GM21515 (cell line): ENCODE results near the gene MRPS7.
"Not testable (repeated sequence)": the region's sequence is repeated elsewhere in the genome, so short reads cannot be mapped to it uniquely, and the experiment has no call there.

ENCODE experiments used
- ATAC-seq: cut with Tn5 transposase; IDR thresholded peaks from one replicate; pipeline ENCODE4 v1.9.1; 2021; ENCODE audit not compliant: unreplicated experiment

Gene MRPS7

DNA sequence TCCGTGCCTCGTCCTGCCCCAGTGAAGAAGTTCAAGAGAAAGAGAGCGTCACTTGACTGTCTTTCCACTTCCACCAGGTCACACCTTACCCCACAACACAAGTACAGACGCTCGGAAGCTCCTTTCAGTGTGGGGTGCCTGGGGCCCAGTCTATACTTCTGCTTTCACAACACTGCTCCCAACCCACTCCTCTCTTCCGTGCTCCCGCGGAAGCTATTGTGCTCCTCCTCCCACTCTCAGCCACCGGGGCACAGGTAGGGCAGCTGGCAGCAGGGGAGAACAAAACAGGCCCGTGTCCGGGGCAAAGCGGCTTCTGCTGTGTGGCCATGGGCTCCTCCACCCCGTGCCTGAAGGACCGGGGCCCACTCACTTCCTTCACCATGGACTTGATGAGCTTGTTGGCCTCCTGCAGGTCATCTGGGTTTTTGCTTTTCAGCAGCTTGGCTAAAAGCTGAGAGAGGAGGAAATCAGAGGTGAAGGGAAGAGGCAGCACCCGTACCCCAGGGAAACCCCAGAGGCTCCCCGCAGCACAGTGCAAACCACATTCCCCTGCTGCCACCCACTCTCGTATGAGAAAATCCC lies 19.1 kb upstream of the MRPS7 start:
- no peak for ATAC-seq

DNA sequence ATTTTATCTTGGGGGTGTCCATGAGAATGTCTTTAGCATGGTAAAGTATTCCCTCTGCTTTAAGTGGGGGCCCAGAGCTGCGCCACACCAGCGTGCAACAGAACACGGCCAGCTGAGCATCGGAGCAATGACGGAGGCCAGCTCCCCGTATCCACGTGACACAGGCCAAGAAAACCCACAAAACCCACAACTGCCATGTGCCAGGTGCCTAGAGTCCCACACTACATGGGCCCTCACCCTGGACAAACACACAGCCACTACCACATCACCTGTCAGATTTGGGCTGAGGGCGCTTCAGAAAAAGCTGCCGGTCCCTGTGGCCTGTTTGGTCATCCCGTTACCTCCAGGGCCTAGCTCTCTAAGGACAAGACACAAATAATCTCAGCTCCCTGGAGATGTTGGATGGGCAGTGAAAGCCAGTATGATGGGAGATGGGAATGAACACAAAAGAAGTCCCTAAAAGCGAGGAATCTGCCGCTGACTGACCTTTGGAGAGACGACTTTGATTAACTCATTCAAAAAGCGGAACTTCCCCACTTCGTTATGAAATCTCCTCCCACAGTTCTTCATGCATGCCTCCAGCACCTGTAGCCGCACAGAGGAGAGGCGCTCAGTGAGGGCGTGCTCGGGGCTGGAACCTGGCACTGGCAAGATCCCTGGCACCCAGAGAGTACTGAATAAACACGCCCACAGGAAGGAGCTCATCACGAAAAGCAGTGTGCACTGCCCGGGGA lies 17.4 kb upstream of the MRPS7 start:
- no peak for ATAC-seq

DNA sequence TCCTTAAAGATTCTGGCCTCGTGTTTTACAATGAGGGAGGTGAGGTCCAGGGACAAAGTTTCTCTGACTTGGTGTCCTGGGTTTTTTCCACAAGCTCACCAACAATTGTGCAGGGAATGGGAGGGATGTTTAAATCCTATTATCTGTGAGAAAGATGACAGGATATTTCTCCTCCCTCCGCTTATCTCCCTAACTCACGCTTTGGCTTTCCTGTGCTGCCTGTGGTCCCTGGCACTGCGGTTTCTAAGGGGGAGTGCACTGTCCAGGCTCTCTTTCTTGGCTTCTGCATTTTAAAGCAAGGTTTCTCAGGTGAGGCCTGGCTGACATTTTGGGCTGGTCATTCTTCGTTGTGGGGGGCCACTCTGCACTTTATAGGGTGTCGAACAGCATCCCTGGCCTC lies 16.7 kb upstream of the MRPS7 start:
- no peak for ATAC-seq

DNA sequence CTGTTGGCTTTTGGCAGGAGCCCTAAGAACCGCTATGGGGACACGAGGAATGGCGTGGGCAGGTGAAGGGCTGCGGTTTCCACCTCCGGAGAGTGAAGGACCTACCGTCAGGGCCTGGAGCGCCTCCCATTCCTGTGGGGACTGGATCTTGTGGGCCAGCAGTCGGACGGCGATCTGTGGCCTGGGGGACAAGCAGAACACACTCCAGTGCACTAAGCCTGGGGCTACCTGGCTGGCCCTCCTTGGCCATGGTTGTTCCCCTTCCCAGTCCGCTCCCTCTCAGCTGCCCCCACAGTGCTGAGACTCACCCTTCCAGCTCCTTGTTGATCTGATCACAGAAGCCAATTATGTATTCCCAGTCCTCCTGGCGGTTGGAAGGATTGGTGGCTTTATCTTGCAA lies 15.3 kb upstream of the MRPS7 start:
- ATAC-seq = no peak

DNA sequence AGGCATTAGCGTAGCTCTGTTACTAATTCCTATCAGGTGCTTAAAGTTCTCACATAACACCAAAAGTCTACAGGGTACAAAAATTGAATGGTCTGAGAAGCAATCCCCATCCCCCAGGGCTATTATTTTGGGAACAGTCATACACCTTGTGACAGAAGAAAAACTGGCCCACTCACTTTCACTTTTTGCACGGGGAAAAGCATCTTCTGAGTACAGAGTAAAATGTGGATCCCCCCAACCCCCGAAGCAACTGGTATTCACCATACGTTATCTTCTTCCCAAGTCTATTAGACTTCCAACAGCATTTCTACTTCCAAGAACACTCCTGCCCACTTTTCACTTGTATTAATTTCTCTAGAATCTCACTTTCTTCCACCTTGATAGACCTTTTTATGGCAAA lies 12.1 kb upstream of the MRPS7 start:
- no peak for ATAC-seq

DNA sequence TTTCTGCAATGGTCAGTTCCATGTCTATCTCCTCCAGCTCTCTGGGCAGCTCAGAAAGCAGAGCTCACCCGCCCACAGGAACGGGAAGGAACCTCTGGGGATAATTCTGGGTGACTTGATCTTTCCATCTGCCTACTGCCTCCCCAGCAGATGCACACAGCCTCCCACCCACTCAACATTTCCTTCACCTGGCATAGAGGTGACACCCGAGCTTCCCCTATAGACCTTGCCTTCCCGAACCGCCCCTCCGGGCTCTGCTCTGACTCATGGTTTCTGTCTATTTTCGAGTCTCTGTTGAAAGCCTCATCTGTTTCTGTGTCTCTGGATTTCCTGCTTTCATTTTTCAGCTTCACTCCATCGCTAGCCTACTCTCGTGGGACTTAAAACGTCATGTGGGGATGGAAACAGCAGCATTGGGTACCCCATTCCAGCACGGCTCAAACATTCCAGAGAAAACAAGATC lies 11.6 kb upstream of the MRPS7 start:
- peak; percentile 85 for ATAC-seq

DNA sequence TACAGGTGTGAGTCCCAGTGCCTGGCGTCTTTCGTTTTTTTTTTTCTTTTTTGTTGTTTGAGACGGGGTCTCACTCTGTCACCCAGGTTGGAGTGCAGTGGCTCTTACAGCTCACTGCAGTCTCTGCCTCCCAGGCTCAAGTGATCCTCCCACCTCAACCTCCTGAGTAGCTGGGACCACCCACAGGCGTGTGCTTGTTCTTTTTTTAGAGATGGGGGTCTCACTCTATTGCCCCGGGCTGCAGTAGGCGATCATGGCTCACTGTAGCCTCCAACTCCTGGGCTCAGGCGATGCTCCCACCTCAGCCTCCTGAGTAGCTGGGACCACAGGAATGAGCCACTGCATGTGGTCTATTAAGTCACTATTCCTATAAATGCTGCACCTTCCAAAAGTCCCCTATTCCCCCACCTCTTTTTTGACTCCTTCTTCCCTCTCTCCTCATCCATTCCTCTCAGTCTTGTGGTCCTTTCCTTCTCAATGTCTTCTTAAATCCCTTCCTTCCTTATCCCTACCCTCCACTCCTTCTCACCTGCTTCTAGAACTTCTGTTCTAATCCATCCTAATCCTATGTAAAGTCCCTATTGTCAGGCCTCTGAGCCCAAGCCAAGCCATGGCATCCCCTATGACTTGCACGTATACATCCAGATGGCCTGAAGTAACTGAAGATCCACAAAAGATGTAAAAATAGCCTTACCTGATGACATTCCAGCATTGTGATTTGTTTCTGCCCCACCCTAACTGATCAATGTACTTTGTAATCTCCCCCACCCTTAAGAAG lies 9.5 kb upstream of the MRPS7 start:
- ATAC-seq = no peak

DNA sequence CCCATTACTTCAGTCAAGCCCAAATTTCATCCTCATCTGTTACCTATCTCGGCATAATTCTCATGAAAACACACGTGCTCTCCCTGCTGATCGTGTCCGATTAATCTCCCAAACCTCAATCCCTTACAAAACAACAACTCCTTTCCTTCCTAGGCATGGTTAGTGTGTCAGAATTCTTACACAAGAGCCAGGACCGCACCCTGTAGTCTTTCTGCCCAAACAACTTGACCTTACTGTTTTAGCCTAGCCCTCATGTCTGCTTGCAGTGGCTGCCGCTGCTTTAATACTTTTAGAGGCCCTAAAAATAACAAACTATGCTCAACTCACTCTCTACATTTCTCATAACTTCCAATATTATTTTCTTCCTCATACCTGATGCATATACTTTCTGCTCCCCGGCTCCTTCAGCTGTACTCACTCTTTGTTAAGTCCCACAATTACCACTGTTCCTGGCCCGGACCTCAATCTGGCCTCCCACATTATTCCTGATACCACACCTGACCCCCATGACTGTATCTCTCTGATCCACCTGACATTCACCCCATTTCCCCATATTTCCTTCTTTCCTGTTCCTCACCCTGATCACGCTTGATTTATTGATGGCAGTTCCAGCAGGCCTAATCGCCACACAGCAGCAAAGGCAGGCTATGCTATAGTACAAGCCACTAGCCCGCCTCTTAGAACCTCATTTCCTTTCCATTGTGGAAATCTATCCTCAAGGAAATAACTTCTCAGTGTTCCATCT lies 5.6 kb upstream of the MRPS7 start:
- ATAC-seq = not testable (repeated sequence)

DNA sequence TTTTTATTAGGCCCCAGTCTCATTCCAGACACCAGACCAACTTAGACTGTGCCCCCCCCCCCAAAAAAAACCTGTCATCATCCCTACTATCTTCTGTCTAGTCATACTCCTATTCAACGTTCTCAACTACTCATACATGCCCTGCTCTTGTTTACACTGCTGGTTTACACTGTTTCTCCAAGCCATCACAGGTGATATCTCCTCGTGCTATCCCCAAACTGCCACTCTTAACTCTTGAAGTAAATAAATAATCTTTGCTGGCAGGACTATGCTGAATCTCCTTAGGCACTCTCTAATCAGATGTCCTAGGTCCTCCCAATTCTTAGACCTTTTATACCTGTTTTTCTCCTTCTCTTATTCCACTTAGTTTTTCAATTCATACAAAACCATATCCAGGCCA lies 4.5 kb upstream of the MRPS7 start:
- ATAC-seq = not testable (repeated sequence)

DNA sequence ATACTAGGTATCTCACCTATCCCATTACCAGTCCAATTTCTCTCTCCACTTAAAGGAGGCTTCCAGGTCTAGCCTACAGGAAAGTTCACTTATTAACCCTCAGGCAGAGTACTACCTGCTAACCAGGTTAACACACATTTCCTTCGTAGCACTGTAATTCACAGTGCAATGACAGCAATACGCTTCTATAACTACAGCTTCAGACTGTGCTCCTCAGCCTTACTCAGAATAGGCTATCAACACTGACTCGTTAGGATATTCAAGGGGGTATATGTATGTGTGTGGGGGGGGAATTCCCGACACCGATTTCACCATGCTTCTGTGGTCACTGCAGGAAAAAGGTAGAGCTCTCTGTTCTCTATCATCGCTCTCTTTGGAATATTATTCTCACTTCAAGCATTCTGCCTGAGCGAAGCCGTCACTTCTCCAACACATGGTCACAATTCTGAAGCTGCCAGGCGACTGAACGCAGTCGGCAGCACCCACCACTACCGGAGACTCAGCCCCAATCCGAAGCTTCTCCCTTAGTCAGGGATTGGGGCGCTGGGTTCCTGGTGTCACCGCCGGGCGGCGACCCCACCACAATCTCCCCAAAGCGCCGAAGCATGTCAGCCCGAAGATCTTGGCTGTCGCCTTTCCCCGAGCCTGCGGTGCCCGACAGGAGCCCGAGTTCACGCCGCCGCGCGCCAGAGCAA lies 891 bp upstream of the MRPS7 start:
- ATAC-seq = peak; percentile 8

DNA sequence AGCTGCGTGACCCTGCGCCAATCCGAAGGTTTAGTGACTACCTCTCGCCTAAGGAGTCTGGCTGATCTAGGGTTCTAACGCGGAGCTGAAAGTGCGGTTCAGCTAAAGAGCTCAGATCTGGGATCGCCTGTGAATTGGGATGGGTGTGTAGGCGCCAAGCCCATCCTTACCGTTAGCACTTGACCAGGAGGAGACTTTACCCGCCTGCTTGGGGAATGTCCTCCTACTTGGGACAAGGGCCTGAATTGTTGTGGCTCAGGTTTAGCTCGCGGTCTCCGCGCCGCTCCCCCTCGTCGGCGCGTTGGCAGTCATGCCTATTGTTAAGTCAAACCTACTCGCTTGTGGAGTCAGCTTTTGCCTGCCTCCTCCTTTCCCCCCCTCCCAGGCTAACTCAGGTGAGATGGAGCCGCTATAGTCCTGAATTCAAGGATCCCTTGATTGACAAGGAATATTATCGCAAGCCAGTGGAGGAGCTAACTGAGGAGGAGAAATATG lies 480 bp downstream of the MRPS7 start:
- peak; percentile 4 for ATAC-seq

DNA sequence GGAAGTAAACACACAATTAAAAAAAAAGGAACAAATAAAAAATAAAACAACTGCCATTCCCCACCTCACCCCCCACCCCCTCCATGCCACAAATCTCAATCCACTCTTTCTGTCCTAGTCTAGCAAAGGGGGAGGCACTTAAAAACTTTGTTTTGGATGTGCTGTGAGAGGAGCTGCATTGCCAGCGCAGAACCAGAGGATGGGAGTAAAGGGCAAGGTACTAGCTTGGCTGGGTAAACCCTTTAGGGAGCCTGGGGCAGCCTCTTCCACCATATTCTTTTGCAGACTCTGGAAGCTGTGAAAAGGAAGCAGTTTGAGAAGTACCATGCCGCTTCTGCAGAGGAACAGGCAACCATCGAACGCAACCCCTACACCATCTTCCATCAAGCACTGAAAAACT lies 1.4 kb downstream of the MRPS7 start:
- ATAC-seq = no peak

DNA sequence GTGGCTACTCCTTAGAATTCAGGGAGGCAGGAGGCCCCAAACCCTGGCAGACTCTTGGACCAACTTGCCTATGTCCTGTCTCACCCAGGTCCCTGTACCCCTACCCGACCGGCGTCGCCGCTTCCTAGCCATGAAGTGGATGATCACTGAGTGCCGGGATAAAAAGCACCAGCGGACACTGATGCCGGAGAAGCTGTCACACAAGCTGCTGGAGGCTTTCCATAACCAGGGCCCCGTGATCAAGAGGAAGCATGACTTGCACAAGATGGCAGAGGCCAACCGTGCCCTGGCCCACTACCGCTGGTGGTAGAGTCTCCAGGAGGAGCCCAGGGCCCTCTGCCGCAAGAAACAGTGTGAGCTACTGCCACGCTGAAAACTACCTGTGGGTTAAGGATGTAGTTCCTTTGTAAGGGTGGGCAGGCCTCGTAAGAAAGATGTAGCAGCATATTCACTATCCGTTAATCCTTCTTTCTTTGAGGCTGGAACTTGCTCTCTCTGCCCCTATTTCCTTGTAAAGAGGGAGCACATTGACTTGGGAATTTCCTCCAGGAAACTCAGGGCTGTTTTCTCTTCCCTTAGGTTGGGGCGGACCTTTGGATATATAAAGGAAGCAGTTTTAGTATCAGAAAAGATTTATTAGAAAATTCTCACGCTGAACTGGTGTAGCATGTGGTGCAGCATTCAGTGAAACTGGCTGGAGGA lies 4.1 kb downstream of the MRPS7 start:
- no peak for ATAC-seq

DNA sequence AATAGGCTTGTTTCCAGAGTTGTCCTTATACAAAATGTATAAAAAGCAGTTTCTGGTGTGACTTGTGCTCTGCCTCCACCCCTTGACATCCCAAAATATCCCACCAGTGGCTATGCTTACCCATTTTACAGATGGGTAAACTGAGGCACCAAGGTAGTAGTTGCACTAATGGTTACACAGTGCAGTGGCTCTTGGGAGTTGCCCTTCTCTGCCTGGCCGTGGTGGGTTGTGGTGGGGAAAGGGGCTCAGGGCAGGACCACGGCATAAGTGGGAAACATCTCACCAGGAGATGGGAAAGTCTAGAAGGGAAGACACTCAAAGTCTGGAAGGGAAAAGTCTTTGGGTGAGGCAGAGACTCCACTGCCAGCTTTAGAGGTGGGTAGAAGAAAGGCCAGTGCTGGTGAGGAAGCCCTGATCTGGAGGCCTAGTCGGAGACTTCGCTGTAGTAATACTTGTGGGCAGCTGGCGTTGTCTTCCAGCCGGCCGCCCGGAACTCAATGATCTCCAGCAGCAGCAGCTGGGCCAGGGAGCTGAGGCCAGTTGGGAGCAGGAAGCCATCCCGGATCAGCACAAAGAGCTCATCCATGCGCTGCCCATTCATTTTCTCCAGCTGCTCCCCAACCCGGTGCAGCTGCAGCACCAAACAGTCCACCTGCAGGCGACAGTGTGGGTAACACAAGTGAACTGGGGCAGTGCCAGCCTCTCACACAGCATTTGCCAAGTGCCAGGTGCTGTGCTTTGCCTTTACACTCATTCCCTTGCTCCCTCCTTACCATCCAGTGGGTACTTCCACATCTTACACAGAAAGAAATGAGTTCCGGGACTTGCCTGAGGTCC lies 4.9 kb downstream of the MRPS7 start:
- ATAC-seq = no peak

DNA sequence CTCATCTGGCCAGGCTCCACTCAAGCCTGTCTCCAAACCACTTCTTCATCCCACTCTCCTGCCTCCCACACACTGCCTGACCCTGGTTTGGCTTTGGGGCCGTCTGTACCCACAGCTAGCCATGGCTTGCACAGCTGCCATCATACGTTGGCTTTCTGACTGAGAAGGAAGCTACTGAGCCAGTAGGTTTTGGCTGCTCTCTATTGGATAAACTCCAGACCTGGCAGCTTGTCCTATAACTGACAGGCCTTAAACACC lies 5.4 kb downstream of the MRPS7 start:
- ATAC-seq = no peak

DNA sequence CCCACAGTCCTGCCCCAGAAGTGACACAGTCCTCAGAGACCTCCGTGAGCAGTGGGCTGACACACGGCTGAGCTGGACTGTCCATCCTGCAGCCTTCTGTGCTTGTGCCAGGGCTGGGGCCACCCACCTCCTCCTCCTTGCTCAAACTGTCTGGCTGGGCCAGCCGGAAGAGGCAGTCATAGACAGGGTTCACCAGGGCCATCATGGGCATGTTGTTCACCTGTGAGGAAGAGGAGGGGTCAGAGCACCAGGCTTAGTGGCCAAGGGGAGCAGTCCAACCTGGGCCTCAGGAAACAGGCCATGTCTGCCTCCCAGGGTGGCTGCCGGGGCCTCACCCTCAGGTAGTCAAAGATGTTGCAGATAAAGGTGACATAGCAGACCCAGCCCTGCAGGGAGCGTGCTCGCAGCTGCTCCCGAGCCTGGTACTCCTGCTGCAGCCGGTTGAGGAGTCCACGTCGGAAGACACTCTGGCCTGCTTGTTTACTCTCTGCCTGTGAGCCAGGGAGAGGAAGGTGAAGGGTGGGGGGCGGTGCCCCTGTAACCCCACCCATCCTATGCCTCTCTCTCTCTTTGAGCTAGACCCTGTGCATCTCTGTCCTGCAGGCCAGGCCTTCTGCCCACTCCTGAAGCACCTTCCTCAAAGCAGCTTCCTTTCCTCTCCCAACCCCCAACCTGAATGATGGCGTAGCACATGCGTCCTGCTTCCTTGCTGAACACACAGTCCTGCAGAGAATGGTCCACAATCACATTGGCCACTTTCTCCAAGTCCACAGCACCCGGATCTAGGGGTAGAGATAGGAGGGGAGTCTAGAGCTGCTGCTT lies 5.9 kb downstream of the MRPS7 start:
- ATAC-seq = no peak

DNA sequence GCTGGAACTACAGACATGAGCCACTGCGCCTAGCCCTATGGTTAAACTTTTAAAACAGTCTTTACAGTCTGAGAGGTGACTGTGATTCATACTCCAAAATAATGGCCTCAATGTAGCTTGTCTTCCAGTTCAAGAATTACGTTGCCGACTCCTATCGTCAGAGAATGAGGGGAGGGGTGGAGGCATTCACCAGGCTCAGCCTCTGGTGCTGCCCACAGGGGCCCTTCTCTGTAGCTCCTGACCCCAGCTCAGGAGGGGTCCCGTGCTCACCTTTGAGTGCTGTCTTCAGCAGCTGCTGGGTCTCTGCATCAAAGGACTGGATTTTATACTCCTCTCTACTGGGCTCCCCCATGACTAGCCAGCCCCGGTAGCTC lies 8.2 kb downstream of the MRPS7 start:
- ATAC-seq = no peak

DNA sequence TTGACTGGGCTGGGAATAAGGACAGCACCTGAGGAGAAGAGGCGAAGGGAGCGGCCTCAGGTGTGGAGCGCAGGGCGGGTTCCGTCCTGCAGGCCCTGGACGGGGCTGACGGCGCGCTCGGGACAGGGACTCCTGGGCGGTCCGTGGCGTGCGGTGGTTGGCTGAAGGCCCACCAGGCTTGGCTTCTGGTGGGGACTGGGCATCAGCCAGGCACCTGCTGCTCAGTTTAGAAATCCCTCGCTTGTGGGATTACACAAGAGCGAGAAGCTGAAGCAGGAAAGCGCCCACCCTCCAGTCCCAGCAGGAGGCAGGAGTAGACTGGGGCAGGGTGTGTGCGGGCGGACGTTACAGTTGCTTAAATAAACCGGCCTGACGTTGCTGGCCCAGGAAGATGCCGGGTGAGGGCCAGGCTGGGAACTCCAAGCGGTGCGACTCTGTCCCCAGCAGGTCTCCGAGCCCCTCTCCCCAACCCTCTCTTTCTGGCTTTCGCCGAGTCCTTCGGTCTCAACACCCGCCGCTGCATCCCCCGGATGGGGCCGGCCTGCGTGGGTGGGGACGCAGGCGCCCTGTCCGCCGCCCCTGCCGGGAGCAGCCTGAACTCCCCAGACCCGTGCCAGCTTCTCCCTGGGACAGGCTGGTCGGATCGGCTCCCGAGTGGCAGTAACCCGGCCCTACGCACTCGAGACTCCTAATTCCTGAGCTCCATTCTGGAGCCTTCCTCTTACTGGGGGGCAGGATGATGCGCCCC lies 8.7 kb downstream of the MRPS7 start:
- peak; percentile 45 for ATAC-seq
